ENCODE results near the gene KNDC1. TPM values are rescaled to one million over a fixed set of nuclear protein-coding genes. Genes with fewer than 3 reads are reported as not detected.

KNDC1 gene
- total RNA-seq, 4 donors from 2014 or later: 3.7 to 5.9 (median 4.8) TPM

DNA sequence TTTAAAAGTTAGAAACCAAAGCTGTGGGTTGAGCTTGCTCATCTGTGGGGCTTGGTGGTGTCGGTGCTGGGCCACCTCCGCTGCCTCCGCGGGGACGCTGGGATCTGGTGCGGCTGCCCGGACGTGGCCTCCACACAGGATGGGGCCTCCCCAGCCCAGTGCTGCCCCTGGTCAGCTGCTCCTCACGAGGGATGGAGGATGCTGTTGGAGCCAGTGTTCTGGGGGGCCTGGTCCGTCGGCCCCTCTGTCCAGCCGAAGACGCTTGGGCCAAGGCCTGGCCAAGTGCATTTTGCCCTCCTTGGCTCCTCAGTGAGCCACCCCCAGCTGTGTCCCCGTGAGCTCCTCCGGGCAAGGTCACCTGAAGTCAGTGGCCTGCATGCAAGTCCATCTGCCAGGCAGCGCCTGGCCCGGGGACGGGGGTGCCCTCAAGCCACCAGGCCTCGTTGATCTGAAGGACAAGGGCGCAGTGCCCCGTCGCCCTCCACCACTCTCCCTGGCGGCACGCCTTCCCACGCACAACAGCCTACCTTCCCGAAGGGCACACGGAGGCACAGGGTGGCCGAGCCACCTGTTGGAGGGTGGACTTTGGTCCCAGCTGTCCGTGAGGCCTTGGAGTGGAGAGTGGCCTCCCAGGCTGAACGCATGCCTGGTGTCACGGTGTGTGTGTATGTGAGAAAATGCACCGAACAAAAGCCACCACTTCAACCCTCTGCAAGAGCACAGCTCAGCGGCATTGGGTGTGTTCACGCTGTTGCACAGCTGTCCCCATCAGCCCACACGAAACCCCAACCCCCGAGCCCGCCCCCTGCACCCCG lies 27.3 kb downstream of the KNDC1 start:
- Histone ChIP-seq H3K27me3 (peaks cover 0 to 4% of the 10 kb centered on the region in 2 donors), H3K27ac (no peak overlapping the region), H3K36me3 (no peaks in the 10 kb centered on the region), H3K4me1 (peaks cover 0 to 9% (median 0%) of the 10 kb centered on the region in 4 donors), H3K9me3 (peaks cover 0 to 17% (median 0%) of the 10 kb centered on the region in 4 donors), H3K4me3 (no peak overlapping the region)
- DNase-seq (ENCODE audit: low spot score in 2 of 2): no peak
- 82 to 83% methylated on average over 14 to 15 of the region's 38 CpGs for WGBS, 2 donors
- TF ChIP-seq, protein P1, sequence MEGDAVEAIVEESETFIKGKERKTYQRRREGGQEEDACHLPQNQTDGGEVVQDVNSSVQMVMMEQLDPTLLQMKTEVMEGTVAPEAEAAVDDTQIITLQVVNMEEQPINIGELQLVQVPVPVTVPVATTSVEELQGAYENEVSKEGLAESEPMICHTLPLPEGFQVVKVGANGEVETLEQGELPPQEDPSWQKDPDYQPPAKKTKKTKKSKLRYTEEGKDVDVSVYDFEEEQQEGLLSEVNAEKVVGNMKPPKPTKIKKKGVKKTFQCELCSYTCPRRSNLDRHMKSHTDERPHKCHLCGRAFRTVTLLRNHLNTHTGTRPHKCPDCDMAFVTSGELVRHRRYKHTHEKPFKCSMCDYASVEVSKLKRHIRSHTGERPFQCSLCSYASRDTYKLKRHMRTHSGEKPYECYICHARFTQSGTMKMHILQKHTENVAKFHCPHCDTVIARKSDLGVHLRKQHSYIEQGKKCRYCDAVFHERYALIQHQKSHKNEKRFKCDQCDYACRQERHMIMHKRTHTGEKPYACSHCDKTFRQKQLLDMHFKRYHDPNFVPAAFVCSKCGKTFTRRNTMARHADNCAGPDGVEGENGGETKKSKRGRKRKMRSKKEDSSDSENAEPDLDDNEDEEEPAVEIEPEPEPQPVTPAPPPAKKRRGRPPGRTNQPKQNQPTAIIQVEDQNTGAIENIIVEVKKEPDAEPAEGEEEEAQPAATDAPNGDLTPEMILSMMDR (IDR thresholded peaks at IDR 0.05): no peak
- TF ChIP-seq EP300 (IDR thresholded peaks at IDR 0.05) (no peak), POLR2A (IDR thresholded peaks at IDR 0.05) (no peak)

DNA sequence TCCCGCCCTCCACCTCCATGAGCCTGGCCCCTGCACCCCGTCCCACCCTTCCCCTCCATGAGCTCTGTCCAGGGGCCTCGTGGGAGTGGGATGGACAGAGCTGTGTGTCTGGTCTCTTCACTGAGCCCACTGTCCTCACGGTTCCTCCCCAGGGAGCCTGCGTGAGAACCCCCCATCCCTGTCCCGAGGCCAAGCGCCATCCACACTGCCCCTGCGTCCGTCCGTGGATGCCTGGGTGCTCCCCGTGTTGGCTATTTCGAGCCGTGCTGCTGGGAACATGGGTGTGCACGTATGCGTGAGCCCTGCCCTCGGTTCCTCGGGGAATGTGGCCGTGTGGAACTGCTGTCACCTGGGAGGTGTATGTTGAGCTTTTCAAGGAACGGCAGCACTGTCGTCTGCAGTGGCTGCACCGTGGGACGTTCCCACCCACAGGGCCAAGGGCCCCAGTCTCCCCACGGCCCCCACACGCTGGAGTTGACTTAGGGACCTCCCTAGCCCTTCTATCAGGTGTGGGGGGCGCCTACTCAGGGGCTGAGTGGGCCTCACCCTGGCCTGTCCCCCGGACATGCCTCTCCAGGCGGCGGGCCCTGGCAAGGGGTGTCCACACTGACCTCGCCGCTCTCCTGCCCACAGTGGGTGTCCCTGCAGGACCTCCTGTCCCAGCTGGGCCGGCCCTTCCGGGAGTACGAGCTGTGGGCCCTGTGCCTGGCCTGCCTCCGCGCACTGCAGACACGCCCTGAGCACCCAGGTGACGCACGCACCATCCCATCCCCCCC lies 28.1 kb downstream of the KNDC1 start:
- Histone ChIP-seq H3K27me3 (peaks cover 0 to 4% of the 10 kb centered on the region in 2 donors), H3K4me3 (no peak overlapping the region), H3K27ac (no peak overlapping the region), H3K36me3 (no peaks in the 10 kb centered on the region), H3K9me3 (peaks cover 0 to 25% (median 0%) of the 10 kb centered on the region in 4 donors), H3K4me1 (peaks cover 0 to 9% (median 0%) of the 10 kb centered on the region in 4 donors)
- DNase-seq (ENCODE audit: low spot score in 2 of 2): no peak
- TF ChIP-seq, protein P1 (IDR thresholded peaks at IDR 0.05): no peak
- TF ChIP-seq POLR2A (IDR thresholded peaks at IDR 0.05) (no peak), EP300 (IDR thresholded peaks at IDR 0.05) (no peak)
- 79 to 85% methylated on average over 15 to 36 of the region's 38 CpGs for WGBS, 2 donors

DNA sequence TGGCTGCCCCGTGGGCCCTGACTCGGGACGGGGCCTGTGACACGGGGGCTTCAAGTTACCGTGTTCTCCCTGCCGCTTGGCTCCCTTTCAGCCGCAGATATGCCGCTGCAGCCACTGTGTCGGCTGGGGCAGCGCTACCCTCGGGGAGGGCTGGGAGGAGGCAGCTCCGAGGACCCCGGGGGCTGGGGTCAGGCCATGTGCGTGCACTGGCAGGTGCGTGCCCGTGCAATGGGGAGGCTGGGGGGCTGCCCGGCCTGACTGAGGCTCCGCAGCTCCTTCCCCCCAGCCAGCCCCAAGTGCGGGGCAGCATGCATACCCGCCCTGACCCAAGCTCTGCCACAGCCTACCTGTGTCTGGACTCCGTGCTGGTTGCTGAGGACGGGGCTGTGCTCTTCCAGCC lies 29.2 kb downstream of the KNDC1 start:
- Histone ChIP-seq H3K27ac (no peak overlapping the region), H3K27me3 (peaks cover 0 to 4% of the 10 kb centered on the region in 2 donors), H3K4me1 (peaks cover 0 to 9% (median 0%) of the 10 kb centered on the region in 4 donors), H3K9me3 (peaks cover 0 to 36% (median 0%) of the 10 kb centered on the region in 4 donors), H3K36me3 (no peaks in the 10 kb centered on the region), H3K4me3 (no peak overlapping the region)
- DNase-seq (ENCODE audit: low spot score in 2 of 2): no peak
- WGBS, 2 donors: 78 to 89% methylated on average over 22 of the region's 22 CpGs
- TF ChIP-seq POLR2A (IDR thresholded peaks at IDR 0.05) (no peak), EP300 (IDR thresholded peaks at IDR 0.05) (no peak)
- TF ChIP-seq, protein P1 (IDR thresholded peaks at IDR 0.05): no peak

DNA sequence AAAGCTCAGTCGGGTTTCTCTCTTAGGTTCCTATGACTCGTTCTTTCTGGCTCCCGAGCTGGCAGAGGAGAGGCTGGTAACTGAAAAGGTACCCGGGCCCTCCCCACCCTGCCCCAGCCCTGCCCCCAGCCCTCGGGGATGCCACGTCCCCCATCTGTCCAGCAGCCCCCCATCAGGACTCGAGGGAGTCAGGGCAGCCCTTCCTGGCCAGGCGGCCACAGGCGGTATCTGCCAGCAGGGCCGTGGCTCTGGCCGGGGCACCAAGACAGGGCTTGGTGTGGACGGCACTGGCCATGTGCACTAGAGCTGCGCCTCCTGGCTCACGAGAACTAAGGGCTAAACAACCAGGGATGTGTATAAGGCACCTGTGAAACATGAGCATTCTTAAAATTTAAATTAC lies 29.7 kb downstream of the KNDC1 start:
- peaks cover 0 to 41% (median 1%) of the 10 kb centered on the region in 4 donors for H3K9me3 ChIP-seq
- no peaks in the 10 kb centered on the region for H3K36me3 ChIP-seq
- DNase-seq (ENCODE audit: low spot score in 2 of 2): no peak
- peaks cover 0 to 4% of the 10 kb centered on the region in 2 donors for H3K27me3 ChIP-seq
- H3K27ac ChIP-seq: no peak overlapping the region
- 83 to 86% methylated on average over 11 to 13 of the region's 14 CpGs for WGBS, 2 donors
- H3K4me3 ChIP-seq: no peak overlapping the region
- peaks cover 0 to 9% (median 0%) of the 10 kb centered on the region in 4 donors for H3K4me1 ChIP-seq
- TF ChIP-seq, protein P1 (IDR thresholded peaks at IDR 0.05): no peak
- TF ChIP-seq EP300 (IDR thresholded peaks at IDR 0.05): no peak
- no peak for TF ChIP-seq POLR2A (IDR thresholded peaks at IDR 0.05)
